Fibroblast of lung (primary cell): ENCODE data around the gene MICU1. TPM values are rescaled to one million over a fixed set of nuclear protein-coding genes. Genes with fewer than 3 reads are reported as not detected.
A peak's percentile ranks its signal among the peaks of the same experiment; 100 is the strongest.

Source experiments
- DNase-seq, 2 donors: peaks; one replicate each; pipeline versions ENCODE4 v3.0.0 to v3.0.0-alpha.2; 2010; ENCODE audit warnings: low read depth in 2 of 2
- H2AFZ ChIP-seq: 2 replicates; pipeline ENCODE4 v1.5.1; 2012; ENCODE audit warnings: low read length, control low read depth, inconsistent platforms
- H3K27ac ChIP-seq: 2 replicates; pipeline ENCODE4 v1.5.1; 2011; ENCODE audit warnings: low read length, control low read depth; ENCODE audit not compliant: insufficient read depth
- H3K27me3 ChIP-seq: 2 replicates; pipeline ENCODE4 v1.5.1; 2011; ENCODE audit warnings: mild to moderate bottlenecking, low read length; ENCODE audit not compliant: control insufficient read depth, insufficient read depth
- H3K36me3 ChIP-seq: 2 replicates; pipeline ENCODE4 v1.5.1; 2011; ENCODE audit warnings: low read length; ENCODE audit not compliant: control insufficient read depth, insufficient read depth
- H3K4me1 ChIP-seq: 2 replicates; pipeline ENCODE4 v1.5.1; 2011; ENCODE audit warnings: low read length; ENCODE audit not compliant: control insufficient read depth, insufficient read depth; ENCODE audit errors: extremely low read depth
- H3K4me2 ChIP-seq: 2 replicates; pipeline ENCODE4 v1.5.1; 2011; ENCODE audit warnings: low read length, control low read depth; ENCODE audit not compliant: insufficient read depth; ENCODE audit errors: extremely low read depth
- H3K4me3 ChIP-seq, 4 experiments: fragments of 200-600 bp in 1 of 4; sonication (generic) in 1 of 4; replicated peaks in 1 of 4; 2 replicates each; pipeline ENCODE4 v1.5.1; 2011 to 2016; ENCODE audit warnings: low read length in 4 of 4, low read depth in 3 of 4, mild to moderate bottlenecking in 3 of 4, control low read depth in 2 of 4, inconsistent platforms in 1 of 4, mixed read lengths in 1 of 4; ENCODE audit not compliant: insufficient read depth in 1 of 4; ENCODE audit errors: control extremely low read depth in 1 of 4
- H3K79me2 ChIP-seq: 2 replicates; pipeline ENCODE4 v1.5.1; 2012; ENCODE audit warnings: mild to moderate bottlenecking, low read length, inconsistent platforms; ENCODE audit not compliant: control insufficient read depth, insufficient read depth
- H3K9ac ChIP-seq: 2 replicates; pipeline ENCODE4 v1.5.1; 2011; ENCODE audit warnings: mild to moderate bottlenecking, low read length, control low read depth; ENCODE audit not compliant: insufficient read depth
- H3K9me3 ChIP-seq: 2 replicates; pipeline ENCODE4 v1.5.1; 2012; ENCODE audit warnings: low read depth, low read length; ENCODE audit not compliant: control insufficient read depth, insufficient read depth
- H4K20me1 ChIP-seq: 2 replicates; pipeline ENCODE4 v1.5.1; 2011; ENCODE audit warnings: low read length; ENCODE audit not compliant: control insufficient read depth, insufficient read depth; ENCODE audit errors: extremely low read depth
- CTCF ChIP-seq, 2 donors: IDR thresholded peaks in 1 of 2; conservative IDR thresholded peaks in 1 of 2; 1 replicate in 1 of 2; 2 replicates in 1 of 2; pipeline ENCODE4 v1.5.1; 2011 to 2012; ENCODE audit warnings: low read length in 2 of 2, control low read depth in 1 of 2, inconsistent platforms in 1 of 2, low read depth in 1 of 2, mild to moderate bottlenecking in 1 of 2
- EZH2 ChIP-seq: IDR thresholded peaks from 2 replicates; pipeline ENCODE4 v1.5.1; 2012; ENCODE audit warnings: low read length, control low read depth, mild to moderate bottlenecking; ENCODE audit errors: missing control alignments
- polyA plus RNA-seq, 2 donors: library from polyadenylated mRNA; depleted of rRNA in 1 of 2; stranded (reverse) in 1 of 2; unstranded in 1 of 2; fragments of >200 nt; gene quantifications; 2 replicates each; pipeline ENCODE4 v1.2.1, GENCODE V29; 2011 to 2012; ENCODE audit warnings: missing spikeins in 1 of 2
- total RNA-seq: library from RNA; depleted of rRNA; stranded (reverse); fragments of >200 nt; gene quantifications from 2 replicates; pipeline ENCODE4 v1.2.1, GENCODE V29; 2014

The MICU1 gene
- total and polyA plus RNA-seq, 2 donors (not counting 1 experiment from before 2014, with no cell fraction given), result 83.2 to 83.3 TPM

DNA sequence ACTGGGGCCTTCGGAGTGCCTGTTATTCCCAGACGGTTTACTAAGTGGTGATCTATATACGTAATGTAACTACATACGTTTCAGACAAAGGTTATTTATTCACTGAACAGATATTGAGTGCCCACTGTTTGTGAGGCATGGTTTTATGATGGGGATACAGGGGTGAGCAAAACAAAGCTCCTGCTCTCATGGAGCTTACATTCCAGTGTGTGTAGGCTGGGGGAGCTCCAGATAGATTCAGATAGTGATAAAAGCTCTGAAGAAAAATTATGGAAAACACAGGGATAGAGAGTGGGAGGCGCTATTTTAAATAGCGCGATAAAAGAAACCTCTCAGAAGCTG lies 270.7 kb downstream of the MICU1 start:
- H3K9ac ChIP-seq, result no peak overlapping the region
- H3K4me1 ChIP-seq, result peaks cover 8% of the 10 kb centered on the region
- H3K27me3 ChIP-seq, result no peaks in the 10 kb centered on the region
- H3K9me3 ChIP-seq, result no peaks in the 10 kb centered on the region
- H3K79me2 ChIP-seq, result peaks cover 32% of the 10 kb centered on the region
- no peak for TF ChIP-seq EZH2
- TF ChIP-seq CTCF (conservative IDR thresholded peaks at IDR 0.05 in 1 of 2, IDR thresholded peaks at IDR 0.05 in 1 of 2; ENCODE audit: low read depth in 1 of 2, low read length in 2 of 2), result no peak
- H3K27ac ChIP-seq, result peak overlapping the region; percentile 97
- H3K4me3 ChIP-seq, result peak overlapping the region; percentile 82 to 97 (median 87)
- no peak for DNase-seq
- peak overlapping the region; percentile 80 for H3K4me2 ChIP-seq
- H2AFZ ChIP-seq, result peak overlapping the region; percentile 73
- no peaks in the 10 kb centered on the region for H3K36me3 ChIP-seq
- no peaks in the 10 kb centered on the region for H4K20me1 ChIP-seq

- Histone ChIP-seq H3K4me1 (peaks cover 8% of the 10 kb centered on the region), H3K79me2 (peaks cover 34% of the 10 kb centered on the region), H3K4me3 (peak within 1 kb of the TSS; percentile 82 to 97 (median 87)), H3K27me3 (no peaks in the 10 kb centered on the region), H3K4me2 (peak within 1 kb of the TSS; percentile 80), H3K27ac (peak within 1 kb of the TSS; percentile 97), H4K20me1 (no peaks in the 10 kb centered on the region), H3K9ac (peak within 1 kb of the TSS; percentile 99), H3K9me3 (no peaks in the 10 kb centered on the region), H2AFZ (peak within 1 kb of the TSS; percentile 89), H3K36me3 (no peaks in the 10 kb centered on the region)
- TF ChIP-seq CTCF (conservative IDR thresholded peaks at IDR 0.05 in 1 of 2, IDR thresholded peaks at IDR 0.05 in 1 of 2; ENCODE audit: low read depth in 1 of 2, low read length in 2 of 2) (no peak), EZH2 (no peak)
- peak; percentile 96 to 97 for DNase-seq
These were observed 271.3 kb downstream of the MICU1 start, which contains the start of gene DNAJB12 for GRCh38 chr10:72354356-72355213. Gene DNAJB12, minus strand, starts transcription at chr10:72354919. Its CDS starts 22 bp downstream, at chr10:72354897.

DNA sequence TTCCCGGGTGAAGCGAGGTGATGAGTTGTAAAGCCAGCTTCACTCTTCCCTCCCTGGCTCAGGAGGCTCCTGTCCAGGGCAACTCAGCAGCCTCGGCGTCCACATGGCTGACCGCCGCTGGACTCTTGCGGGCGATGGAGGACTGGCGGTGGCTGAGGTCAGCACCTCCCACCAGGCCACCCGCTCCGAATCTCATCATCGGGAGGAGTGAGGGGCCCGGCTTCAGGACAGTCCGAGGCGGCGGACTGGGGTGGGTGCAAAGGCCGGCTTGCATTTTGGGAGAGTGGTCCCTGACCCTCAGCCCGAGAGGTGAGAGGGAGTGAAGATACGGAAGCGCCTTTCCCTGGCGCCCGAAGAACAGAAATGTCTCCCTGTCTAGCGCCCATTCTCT lies 271.9 kb downstream of the MICU1 start:
- H3K9ac ChIP-seq, result peak overlapping the region; percentile 99
- H3K9me3 ChIP-seq, result no peaks in the 10 kb centered on the region
- H3K4me3 ChIP-seq, result peak overlapping the region; percentile 82 to 97 (median 87)
- H3K4me2 ChIP-seq, result peak overlapping the region; percentile 72
- H2AFZ ChIP-seq, result no peak overlapping the region
- peak overlapping the region; percentile 97 for H3K27ac ChIP-seq
- H3K4me1 ChIP-seq, result peaks cover 8% of the 10 kb centered on the region
- H4K20me1 ChIP-seq, result no peaks in the 10 kb centered on the region
- H3K79me2 ChIP-seq, result peaks cover 34% of the 10 kb centered on the region
- TF ChIP-seq EZH2 (no peak), CTCF (conservative IDR thresholded peaks at IDR 0.05 in 1 of 2, IDR thresholded peaks at IDR 0.05 in 1 of 2; ENCODE audit: low read depth in 1 of 2, low read length in 2 of 2) (no peak)
- no peaks in the 10 kb centered on the region for H3K27me3 ChIP-seq
- peak in 1 of 2 donors; percentile 30 for DNase-seq
- peaks cover under 1% of the 10 kb centered on the region for H3K36me3 ChIP-seq
